RWPE2 (cell line): Measurements from ENCODE around the gene NUDT22.

Experiments used
- ATAC-seq: fragments of 200-7000 bp; cut with Tn5 transposase; 3 replicates; pipeline ENCODE4 v1.9.1; 2021; ENCODE audit warnings: low read depth
- DNase-seq: peaks from one replicate; pipeline ENCODE4 v3.0.0-alpha.2; 2020; ENCODE audit warnings: low spot score
- H3K27ac ChIP-seq: fragments of 450-650 bp; 2 replicates; pipeline ENCODE4 v1.5.1; 2017; ENCODE audit warnings: mild to moderate bottlenecking; ENCODE audit not compliant: poor library complexity, severe bottlenecking
- H3K27me3 ChIP-seq: fragments of 250-450 bp; sonication (Bioruptor Pico); 2 replicates; pipeline ENCODE4 v1.5.1; 2021; ENCODE audit warnings: mild to moderate bottlenecking, moderate library complexity; ENCODE audit not compliant: insufficient read depth, poor library complexity, severe bottlenecking
- H3K36me3 ChIP-seq: fragments of 250-450 bp; sonication (Bioruptor Pico); 2 replicates; pipeline ENCODE4 v1.5.1; 2020; ENCODE audit warnings: low read depth, mild to moderate bottlenecking, moderate library complexity
- H3K4me1 ChIP-seq: fragments of 250-450 bp; sonication (Bioruptor Pico); 2 replicates; pipeline ENCODE4 v1.5.1; 2021; ENCODE audit warnings: mild to moderate bottlenecking, moderate library complexity; ENCODE audit not compliant: insufficient read depth, poor library complexity, severe bottlenecking
- H3K4me3 ChIP-seq: fragments of 250-450 bp; sonication (Bioruptor Pico); 2 replicates; pipeline ENCODE4 v1.5.1; 2021; ENCODE audit warnings: mild to moderate bottlenecking, moderate library complexity; ENCODE audit not compliant: severe bottlenecking
- H3K9me3 ChIP-seq: fragments of 250-450 bp; sonication (Bioruptor Pico); 2 replicates; pipeline ENCODE4 v1.5.1; 2021; ENCODE audit warnings: mild to moderate bottlenecking, moderate library complexity; ENCODE audit not compliant: severe bottlenecking
- CTCF ChIP-seq: fragments of 450-650 bp; IDR thresholded peaks from one replicate; pipeline ENCODE4 v1.5.1; 2017; ENCODE audit warnings: mild to moderate bottlenecking, moderate library complexity; ENCODE audit not compliant: poor library complexity, severe bottlenecking

The NUDT22 gene

GRCh38 chr11:64249038-64249437 lies 23.0 kb downstream of the NUDT22 start:
- Histone ChIP-seq H3K4me3 (no peak overlapping the region), H3K27me3 (no peaks in the 10 kb centered on the region), H3K36me3 (peaks cover 19% of the 10 kb centered on the region), H3K27ac (no peak overlapping the region), H3K9me3 (no peaks in the 10 kb centered on the region), H3K4me1 (peaks cover 8% of the 10 kb centered on the region)
- DNase-seq: no peak
- no peak for TF ChIP-seq CTCF
- no peak for ATAC-seq

GRCh38 chr11:64249563-64250414 lies 23.7 kb downstream of the NUDT22 start:
- no peak for TF ChIP-seq CTCF
- DNase-seq (no peak), ATAC-seq (no peak)
- Histone ChIP-seq H3K36me3 (peaks cover 20% of the 10 kb centered on the region), H3K27ac (no peak overlapping the region), H3K4me3 (no peak overlapping the region), H3K27me3 (no peaks in the 10 kb centered on the region), H3K9me3 (no peaks in the 10 kb centered on the region), H3K4me1 (peaks cover 8% of the 10 kb centered on the region)

GRCh38 chr11:64250415-64251015 lies 24.4 kb downstream of the NUDT22 start:
- peaks cover 20% of the 10 kb centered on the region for H3K36me3 ChIP-seq
- peak overlapping the region; percentile 75 for H3K27ac ChIP-seq
- no peaks in the 10 kb centered on the region for H3K27me3 ChIP-seq
- no peaks in the 10 kb centered on the region for H3K9me3 ChIP-seq
- ATAC-seq: no peak
- H3K4me1 ChIP-seq: peaks cover 8% of the 10 kb centered on the region
- no peak for DNase-seq
- TF ChIP-seq CTCF: no peak
- peak overlapping the region; percentile 89 for H3K4me3 ChIP-seq

GRCh38 chr11:64251016-64251752 lies 25.1 kb downstream of the NUDT22 start, which contains the start of gene PLCB3:
Gene PLCB3 (plus strand): TSS chr11:64251530. CDS start chr11:64251650, 120 bp downstream.
- H3K4me3 ChIP-seq: peak within 1 kb of the TSS; percentile 89
- ATAC-seq: peak; percentile 24
- peaks cover 8% of the 10 kb centered on the region for H3K4me1 ChIP-seq
- H3K9me3 ChIP-seq: no peaks in the 10 kb centered on the region
- H3K27me3 ChIP-seq: no peaks in the 10 kb centered on the region
- peak; percentile 93 for TF ChIP-seq CTCF
- peak within 1 kb of the TSS; percentile 75 for H3K27ac ChIP-seq
- H3K36me3 ChIP-seq: peaks cover 27% of the 10 kb centered on the region
- DNase-seq: no peak
